Measurements from ENCODE around the gene RASGRF1. TPM values are rescaled to one million over a fixed set of nuclear protein-coding genes. Genes with fewer than 3 reads are reported as not detected.

The RASGRF1 gene
- total and polyA plus RNA-seq, 9 of the 15 experiments (the other 6 are each of a cell fraction or from before 2014, with no cell fraction given), result 0.03 to 0.58 (median 0.06) TPM; not detected in 1

GRCh38 chr15:78979456-78980320, 110.9 kb downstream of the RASGRF1 start (continued):
- TF ChIP-seq POLR3G (IDR thresholded peaks at IDR 0.05; ENCODE audit: extremely low read depth, insufficient read length, insufficient replicate concordance) (no peak), ZNF695 (CRISPR knock-in tag; IDR thresholded peaks at IDR 0.05) (no peak), TCF7L2 (IDR thresholded peaks at IDR 0.05; ENCODE audit: low read depth, low read length) (no peak), BRF1 (IDR thresholded peaks at IDR 0.05; ENCODE audit: borderline replicate concordance, extremely low read depth, insufficient read length) (no peak), NFIX (CRISPR knock-in tag; IDR thresholded peaks at IDR 0.05; ENCODE audit: low read depth) (no peak), ZNF140 (CRISPR knock-in tag; IDR thresholded peaks at IDR 0.05) (no peak), ZKSCAN3 (CRISPR knock-in tag; IDR thresholded peaks at IDR 0.05) (no peak), ZBTB17 (CRISPR knock-in tag; IDR thresholded peaks at IDR 0.05) (no peak), RB1 (IDR thresholded peaks at IDR 0.05; ENCODE audit: low read depth) (peak; percentile 24; the same call in 1 of the 2 replicates), CC2D1A (IDR thresholded peaks at IDR 0.05) (0 out of 2 replicates have a peak, but pooled peaks have one; percentile 30), NCOR1 (IDR thresholded peaks at IDR 0.05) (no peak), XRCC5 (IDR thresholded peaks at IDR 0.05; ENCODE audit: low read depth, low read length) (no peak), BMI1 (IDR thresholded peaks at IDR 0.05; ENCODE audit: low read length) (no peak), MIER1 (IDR thresholded peaks at IDR 0.05; ENCODE audit: low read depth) (no peak), MGA (IDR thresholded peaks at IDR 0.05) (peak; percentile 69)
